HEK293T (cell line): ENCODE measurements around the gene NRP2.

ENCODE experiments used
- FOXK2 ChIP-seq: fragments of 450-650 bp; IDR thresholded peaks from 2 replicates; pipeline ENCODE4 v1.6.1; 2016; ENCODE audit warnings: mild to moderate bottlenecking
- FOXM1 ChIP-seq: fragments of 450-650 bp; IDR thresholded peaks from 2 replicates; pipeline ENCODE4 v1.6.1; 2017; ENCODE audit warnings: mild to moderate bottlenecking, borderline replicate concordance

DNA sequence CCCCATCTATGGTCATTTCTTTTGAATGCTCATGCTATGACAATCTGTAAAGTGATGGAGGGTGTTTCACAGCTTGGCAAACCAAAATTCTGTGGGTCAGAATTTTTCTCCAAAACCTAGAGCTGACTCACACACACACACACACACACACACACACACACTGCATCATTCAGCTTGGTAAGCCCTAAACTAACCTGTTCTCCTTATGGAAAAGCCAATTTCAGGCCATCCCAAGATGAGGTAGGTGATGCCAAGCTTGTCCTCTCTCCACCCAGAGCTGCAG lies 45.0 kb upstream of the NRP2 start:
- no peak for TF ChIP-seq FOXM1
- no peak for TF ChIP-seq FOXK2
